Endothelial cell (in vitro differentiated cells): ENCODE data around the gene CCDC154. TPM values are rescaled to one million over a fixed set of nuclear protein-coding genes. Genes with fewer than 3 reads are reported as not detected.

Experiments
- DNase-seq: peaks from one replicate; pipeline ENCODE4 v3.0.0; 2021; ENCODE audit warnings: low spot score
- H3K27ac Mint-ChIP-seq: one replicate; pipeline ENCODE4 v1.8.0; 2021; ENCODE audit warnings: mixed read lengths, inconsistent platforms; ENCODE audit not compliant: unreplicated experiment
- H3K27me3 Mint-ChIP-seq: one replicate; pipeline ENCODE4 v1.8.0; 2021; ENCODE audit warnings: mild to moderate bottlenecking, moderate library complexity, mixed read lengths, inconsistent platforms; ENCODE audit not compliant: unreplicated experiment
- H3K36me3 Mint-ChIP-seq: one replicate; pipeline ENCODE4 v1.8.0; 2021; ENCODE audit warnings: mild to moderate bottlenecking, low read depth, mixed read lengths, inconsistent platforms; ENCODE audit not compliant: unreplicated experiment
- H3K4me1 Mint-ChIP-seq: one replicate; pipeline ENCODE4 v1.8.0; 2021; ENCODE audit warnings: mild to moderate bottlenecking, mixed read lengths, inconsistent platforms; ENCODE audit not compliant: unreplicated experiment
- H3K4me3 Mint-ChIP-seq: one replicate; pipeline ENCODE4 v1.8.0; 2021; ENCODE audit warnings: mild to moderate bottlenecking, mixed read lengths, inconsistent platforms; ENCODE audit not compliant: unreplicated experiment
- H3K9me3 Mint-ChIP-seq: one replicate; pipeline ENCODE4 v1.8.0; 2021; ENCODE audit warnings: mixed read lengths, inconsistent platforms; ENCODE audit not compliant: unreplicated experiment
- CTCF ChIP-seq: fragments of 200-600 bp; sonication (generic); IDR thresholded peaks from one replicate; pipeline ENCODE4 v1.5.0; 2021; ENCODE audit warnings: antibody characterized with exemption; ENCODE audit not compliant: unreplicated experiment
- total RNA-seq: library from RNA; stranded (reverse); fragmentation: NEBNext Ultra II Directional; extraction: Animal tissue kit (Norgen Biotek cat#: 25700); gene quantifications from one replicate; pipeline ENCODE4 v1.2.1, GENCODE V29; 2021; ENCODE audit not compliant: unreplicated experiment

The CCDC154 gene
- total RNA-seq, 1 donor from 2014 or later: 2.4 TPM

- H3K27ac Mint-ChIP-seq: peak overlapping the region; percentile 36
- H3K4me1 Mint-ChIP-seq: peaks cover 20% of the 10 kb centered on the region
- no peak for TF ChIP-seq CTCF
- H3K27me3 Mint-ChIP-seq: peaks cover 4% of the 10 kb centered on the region
- DNase-seq: no peak
- H3K9me3 Mint-ChIP-seq: no peaks in the 10 kb centered on the region
- H3K4me3 Mint-ChIP-seq: no peak overlapping the region
- H3K36me3 Mint-ChIP-seq: peaks cover 7% of the 10 kb centered on the region
Measured at GRCh38 chr16:1466968-1467521, 22.7 kb upstream of the CCDC154 start.

GRCh38 chr16:1466054-1466453 is 21.7 kb upstream of the CCDC154 start:
- Mint-ChIP-seq H3K4me3 (no peak overlapping the region), H3K36me3 (peaks cover 7% of the 10 kb centered on the region), H3K27ac (no peak overlapping the region), H3K9me3 (no peaks in the 10 kb centered on the region), H3K27me3 (peaks cover 7% of the 10 kb centered on the region), H3K4me1 (peaks cover 12% of the 10 kb centered on the region)
- no peak for DNase-seq
- no peak for TF ChIP-seq CTCF

- TF ChIP-seq CTCF: no peak
- peaks cover 8% of the 10 kb centered on the region for H3K4me1 Mint-ChIP-seq
- DNase-seq: no peak
Measured at GRCh38 chr16:1465567-1465915, 21.2 kb upstream of the CCDC154 start.

GRCh38 chr16:1464894-1465566 is 20.7 kb upstream of the CCDC154 start:
- Mint-ChIP-seq H3K27ac (no peak overlapping the region), H3K9me3 (no peaks in the 10 kb centered on the region), H3K27me3 (peaks cover 7% of the 10 kb centered on the region), H3K36me3 (peaks cover 7% of the 10 kb centered on the region), H3K4me1 (peaks cover 4% of the 10 kb centered on the region), H3K4me3 (no peak overlapping the region)
- no peak for TF ChIP-seq CTCF
- DNase-seq: no peak

More at GRCh38 chr16:1465567-1465915, 21.2 kb upstream of the CCDC154 start:
- H3K9me3 Mint-ChIP-seq: no peaks in the 10 kb centered on the region
- H3K27me3 Mint-ChIP-seq: peaks cover 7% of the 10 kb centered on the region
- no peak overlapping the region for H3K4me3 Mint-ChIP-seq
- peaks cover 7% of the 10 kb centered on the region for H3K36me3 Mint-ChIP-seq
- H3K27ac Mint-ChIP-seq: no peak overlapping the region

DNA sequence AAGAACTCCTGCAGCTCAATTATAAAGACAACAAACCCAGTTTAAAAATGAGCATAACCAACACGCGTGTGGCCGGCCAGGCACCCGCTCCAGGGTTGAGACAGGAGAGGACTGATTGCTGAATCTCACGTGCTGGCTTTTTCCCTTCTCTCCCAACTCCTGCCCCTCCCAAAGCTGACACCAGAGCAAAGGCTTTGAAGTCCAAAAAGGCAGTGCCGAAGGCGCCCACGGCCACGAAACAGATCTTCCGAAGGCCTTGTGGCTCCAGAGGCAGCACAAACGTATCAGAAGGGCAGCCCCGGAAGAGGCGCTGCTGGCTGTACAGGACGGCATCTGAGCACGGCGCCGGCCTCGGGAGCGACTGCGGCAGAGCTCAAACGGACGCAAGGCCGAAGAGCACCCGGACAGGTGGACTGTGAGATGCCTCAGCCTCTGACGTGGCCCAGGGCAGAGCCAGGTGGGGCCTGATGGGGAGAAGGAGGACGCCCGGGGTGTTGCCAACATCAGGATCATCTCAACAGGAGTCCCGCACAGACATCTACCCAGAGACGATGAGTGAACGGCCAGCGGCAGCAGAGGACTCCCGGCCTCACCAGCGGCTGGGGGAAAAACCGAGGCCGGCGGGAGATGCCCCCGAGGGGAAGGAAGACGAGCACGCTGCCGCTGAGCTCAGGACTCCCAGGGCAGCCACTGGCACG is 20.0 kb upstream of the CCDC154 start:
- TF ChIP-seq CTCF: no peak
- peaks cover 7% of the 10 kb centered on the region for H3K36me3 Mint-ChIP-seq
- no peaks in the 10 kb centered on the region for H3K9me3 Mint-ChIP-seq
- H3K4me3 Mint-ChIP-seq: no peak overlapping the region
- DNase-seq: no peak
- H3K27me3 Mint-ChIP-seq: peaks cover 7% of the 10 kb centered on the region
- H3K4me1 Mint-ChIP-seq: no peaks in the 10 kb centered on the region
- H3K27ac Mint-ChIP-seq: no peak overlapping the region
